22Rv1 (cell line): ENCODE measurements around the gene HYAL2.

ENCODE experiments used
- CTCF ChIP-seq: fragments of 450-650 bp; IDR thresholded peaks from 2 replicates; pipeline ENCODE4 v1.5.1; 2017; ENCODE audit warnings: mild to moderate bottlenecking
- ZFX ChIP-seq: fragments of 450-650 bp; IDR thresholded peaks from 2 replicates; pipeline ENCODE4 v1.6.1; 2017; ENCODE audit warnings: antibody characterized with exemption, borderline replicate concordance

GRCh38 chr3:50299929-50300680, 22.4 kb downstream of the HYAL2 start:
- TF ChIP-seq CTCF (no peak), ZFX (no peak)
